Mesenchymal stem cell (in vitro differentiated cells and primary cell): ENCODE data around the gene BAIAP2.

Experiments
- DNase-seq: peaks from one replicate; pipeline ENCODE4 v3.0.0-alpha.2; 2013
- H2AFZ ChIP-seq: one replicate; pipeline ENCODE4 v1.6.1; 2013; ENCODE audit warnings: low read depth, mild to moderate bottlenecking, control low read depth, inconsistent platforms, low read length, moderate library complexity
- H2AK5ac ChIP-seq: 2 replicates; pipeline ENCODE4 v1.6.1; 2013; ENCODE audit warnings: low read length, moderate library complexity, mild to moderate bottlenecking, inconsistent platforms; ENCODE audit not compliant: severe bottlenecking
- H2BK120ac ChIP-seq: one replicate; pipeline ENCODE4 v1.6.1; 2013; ENCODE audit warnings: low read depth, mild to moderate bottlenecking, inconsistent platforms, low read length, moderate library complexity
- H2BK12ac ChIP-seq, 2 experiments: one replicate each; pipeline ENCODE4 v1.6.1; 2013; ENCODE audit warnings: inconsistent platforms in 2 of 2, low read length in 2 of 2, mild to moderate bottlenecking in 2 of 2, moderate library complexity in 2 of 2, control low read depth in 1 of 2
- H2BK15ac ChIP-seq: one replicate; pipeline ENCODE4 v1.6.1; 2013; ENCODE audit warnings: mild to moderate bottlenecking, low read depth, inconsistent platforms; ENCODE audit not compliant: poor library complexity, severe bottlenecking
- H2BK5ac ChIP-seq: 2 replicates; pipeline ENCODE4 v1.6.1; 2013; ENCODE audit warnings: low read depth, mild to moderate bottlenecking, low read length, control low read depth, inconsistent platforms; ENCODE audit not compliant: poor library complexity, severe bottlenecking
- H3K14ac ChIP-seq, 2 experiments: one replicate each; pipeline ENCODE4 v1.6.1; 2013; ENCODE audit warnings: inconsistent platforms in 2 of 2, low read length in 2 of 2, control low read depth in 1 of 2, mild to moderate bottlenecking in 1 of 2, moderate library complexity in 1 of 2
- H3K18ac ChIP-seq, 2 experiments: one replicate each; pipeline ENCODE4 v1.6.1; 2013; ENCODE audit warnings: inconsistent platforms in 2 of 2, low read length in 2 of 2, control low read depth in 1 of 2, low read depth in 1 of 2, mild to moderate bottlenecking in 1 of 2
- H3K23ac ChIP-seq, 2 experiments: one replicate each; pipeline ENCODE4 v1.6.1; 2013; ENCODE audit warnings: inconsistent platforms in 2 of 2, low read length in 2 of 2, mild to moderate bottlenecking in 2 of 2, moderate library complexity in 2 of 2, control low read depth in 1 of 2
- H3K27ac ChIP-seq: 2 replicates; pipeline ENCODE4 v1.5.1; 2013; ENCODE audit warnings: mild to moderate bottlenecking, moderate library complexity, low read length, control low read depth, inconsistent platforms; ENCODE audit not compliant: poor library complexity, severe bottlenecking
- H3K27me3 ChIP-seq, 2 experiments: 2 replicates each; pipeline versions ENCODE4 v1.6.1 to v1.7.0; 2013; ENCODE audit warnings: low read length in 2 of 2, mild to moderate bottlenecking in 2 of 2, moderate library complexity in 2 of 2, control low read depth in 1 of 2, inconsistent platforms in 1 of 2; ENCODE audit not compliant: control insufficient read depth in 1 of 2, insufficient read depth in 1 of 2
- H3K36me3 ChIP-seq, 2 experiments: 2 replicates each; pipeline versions ENCODE4 v1.6.1 to v1.7.0; 2013; ENCODE audit warnings: low read length in 2 of 2, control low read depth in 1 of 2, inconsistent platforms in 1 of 2, low read depth in 1 of 2, mild to moderate bottlenecking in 1 of 2; ENCODE audit not compliant: insufficient read depth in 2 of 2, control insufficient read depth in 1 of 2
- H3K4ac ChIP-seq, 2 experiments: one replicate each; pipeline ENCODE4 v1.6.1; 2013; ENCODE audit warnings: inconsistent platforms in 2 of 2, low read length in 2 of 2, mild to moderate bottlenecking in 2 of 2, moderate library complexity in 2 of 2, control low read depth in 1 of 2, low read depth in 1 of 2
- H3K4me1 ChIP-seq: 2 replicates; pipeline ENCODE4 v1.6.1; 2013; ENCODE audit warnings: low read depth, low read length, control low read depth; ENCODE audit not compliant: control insufficient read depth, insufficient read depth
- H3K4me2 ChIP-seq: 2 replicates; pipeline ENCODE4 v1.6.1; 2013; ENCODE audit warnings: low read length, mild to moderate bottlenecking, inconsistent platforms; ENCODE audit not compliant: poor library complexity, severe bottlenecking
- H3K4me3 ChIP-seq, 2 experiments: 2 replicates each; pipeline versions ENCODE4 v1.5.1 to v1.7.0; 2013; ENCODE audit warnings: low read length in 2 of 2, mild to moderate bottlenecking in 2 of 2, control low read depth in 1 of 2, low read depth in 1 of 2; ENCODE audit not compliant: insufficient read depth in 1 of 2
- H3K79me1 ChIP-seq: replicated peaks from 2 replicates; pipeline ENCODE4 v1.6.1; 2013; ENCODE audit warnings: mild to moderate bottlenecking, control low read depth, low read length, inconsistent platforms; ENCODE audit not compliant: poor library complexity, severe bottlenecking
- H3K9ac ChIP-seq: 2 replicates; pipeline ENCODE4 v1.7.0; 2013; ENCODE audit warnings: mild to moderate bottlenecking, low read length, moderate library complexity
- H3K9me3 ChIP-seq: 2 replicates; pipeline ENCODE4 v1.7.0; 2013; ENCODE audit warnings: mild to moderate bottlenecking, low read length; ENCODE audit not compliant: control insufficient read depth
- H4K8ac ChIP-seq: one replicate; pipeline ENCODE4 v1.6.1; 2013; ENCODE audit warnings: inconsistent platforms, mild to moderate bottlenecking, low read length, moderate library complexity
- H4K91ac ChIP-seq: one replicate; pipeline ENCODE4 v1.6.1; 2013; ENCODE audit warnings: mild to moderate bottlenecking, low read length, inconsistent platforms
- WGBS: methylation state at CpG from one replicate; pipeline ENCODE4 v1.1.7; 2013; ENCODE audit warnings: mixed read lengths; 5-methylcytosine and 5-hydroxymethylcytosine counted together

Gene BAIAP2

GRCh38 chr17:81127133-81127455 lies 92.1 kb downstream of the BAIAP2 start:
- no peaks in the 10 kb centered on the region for H3K36me3 ChIP-seq
- peaks cover 3 to 44% of the 10 kb centered on the region in 2 experiments for H3K27me3 ChIP-seq
- 43% methylated on average over 5 of the region's 5 CpGs for WGBS
- H4K91ac ChIP-seq: no peak overlapping the region
- H2AFZ ChIP-seq: no peak overlapping the region
- H3K4ac ChIP-seq: no peak overlapping the region
- no peak overlapping the region for H2BK120ac ChIP-seq
- no peak overlapping the region for H3K18ac ChIP-seq
- no peak overlapping the region for H3K9ac ChIP-seq
- no peak overlapping the region for H2BK5ac ChIP-seq
- no peak for DNase-seq
- H3K79me1 ChIP-seq: no peaks in the 10 kb centered on the region
- peaks cover 6% of the 10 kb centered on the region for H3K4me1 ChIP-seq
- no peak overlapping the region for H2BK15ac ChIP-seq
- H3K27ac ChIP-seq: no peak overlapping the region
- H3K9me3 ChIP-seq: no peaks in the 10 kb centered on the region
- no peak overlapping the region for H3K4me2 ChIP-seq
- H3K23ac ChIP-seq: no peak overlapping the region
- no peak overlapping the region for H2AK5ac ChIP-seq
- no peak overlapping the region for H4K8ac ChIP-seq
- H3K4me3 ChIP-seq: no peak overlapping the region
- H3K14ac ChIP-seq: no peak overlapping the region
- H2BK12ac ChIP-seq: no peak overlapping the region

- Histone ChIP-seq H3K14ac (no peak overlapping the region), H3K9me3 (no peaks in the 10 kb centered on the region), H3K27ac (no peak overlapping the region), H3K27me3 (peaks cover 3 to 39% of the 10 kb centered on the region in 2 experiments), H3K79me1 (no peaks in the 10 kb centered on the region), H3K36me3 (no peaks in the 10 kb centered on the region), H3K4ac (no peak overlapping the region), H3K23ac (no peak overlapping the region), H3K4me3 (no peak overlapping the region), H2BK15ac (no peak overlapping the region), H2AK5ac (no peak overlapping the region), H4K91ac (no peak overlapping the region), H2BK12ac (no peak overlapping the region), H3K4me1 (peaks cover 6% of the 10 kb centered on the region), H2BK120ac (no peak overlapping the region), H2BK5ac (no peak overlapping the region), H2AFZ (no peak overlapping the region), H4K8ac (no peak overlapping the region), H3K18ac (no peak overlapping the region), H3K9ac (no peak overlapping the region), H3K4me2 (no peak overlapping the region)
- WGBS: 80% methylated on average over 21 of the region's 25 CpGs
- DNase-seq: no peak
Measured at GRCh38 chr17:81127526-81128177, 92.7 kb downstream of the BAIAP2 start.

- H3K79me1 ChIP-seq: no peaks in the 10 kb centered on the region
- whole genome bisulfite sequencing: 88% methylated on average over 14 of the region's 14 CpGs
Measured at GRCh38 chr17:81128338-81128737, 93.4 kb downstream of the BAIAP2 start.

GRCh38 chr17:81128774-81129173 lies 93.8 kb downstream of the BAIAP2 start:
- Histone ChIP-seq H3K27me3 (peaks cover 0 to 38% of the 10 kb centered on the region in 2 experiments), H2AFZ (no peak overlapping the region), H3K27ac (no peak overlapping the region), H3K36me3 (no peaks in the 10 kb centered on the region), H3K23ac (no peak overlapping the region), H4K91ac (no peak overlapping the region), H3K14ac (no peak overlapping the region), H2AK5ac (no peak overlapping the region), H2BK5ac (no peak overlapping the region), H2BK15ac (no peak overlapping the region), H3K18ac (no peak overlapping the region), H3K4me1 (peaks cover 6% of the 10 kb centered on the region), H3K4me2 (no peak overlapping the region), H3K4me3 (no peak overlapping the region), H4K8ac (no peak overlapping the region), H2BK12ac (no peak overlapping the region), H3K79me1 (no peaks in the 10 kb centered on the region), H3K9ac (no peak overlapping the region), H2BK120ac (no peak overlapping the region), H3K9me3 (no peaks in the 10 kb centered on the region), H3K4ac (no peak overlapping the region)
- 91% methylated on average over 23 of the region's 23 CpGs for WGBS
- DNase-seq: no peak

More at GRCh38 chr17:81128338-81128737, 93.4 kb downstream of the BAIAP2 start:
- Histone ChIP-seq H3K23ac (no peak overlapping the region), H3K36me3 (no peaks in the 10 kb centered on the region), H2BK5ac (no peak overlapping the region), H3K27ac (no peak overlapping the region), H2BK120ac (no peak overlapping the region), H4K8ac (no peak overlapping the region), H2BK15ac (no peak overlapping the region), H3K4ac (no peak overlapping the region), H3K9me3 (no peaks in the 10 kb centered on the region), H3K4me3 (no peak overlapping the region), H3K9ac (no peak overlapping the region), H2AFZ (no peak overlapping the region), H4K91ac (no peak overlapping the region), H2AK5ac (no peak overlapping the region), H3K4me2 (no peak overlapping the region), H2BK12ac (no peak overlapping the region), H3K18ac (no peak overlapping the region), H3K4me1 (peaks cover 6% of the 10 kb centered on the region), H3K27me3 (peaks cover 0 to 37% of the 10 kb centered on the region in 2 experiments), H3K14ac (no peak overlapping the region)
- DNase-seq: no peak
